Measurements from ENCODE around the gene CLDN2. TPM values are rescaled to one million over a fixed set of nuclear protein-coding genes. Genes with fewer than 3 reads are reported as not detected.

Gene CLDN2
- total RNA-seq, 1 donor from 2014 or later, result not detected

DNA sequence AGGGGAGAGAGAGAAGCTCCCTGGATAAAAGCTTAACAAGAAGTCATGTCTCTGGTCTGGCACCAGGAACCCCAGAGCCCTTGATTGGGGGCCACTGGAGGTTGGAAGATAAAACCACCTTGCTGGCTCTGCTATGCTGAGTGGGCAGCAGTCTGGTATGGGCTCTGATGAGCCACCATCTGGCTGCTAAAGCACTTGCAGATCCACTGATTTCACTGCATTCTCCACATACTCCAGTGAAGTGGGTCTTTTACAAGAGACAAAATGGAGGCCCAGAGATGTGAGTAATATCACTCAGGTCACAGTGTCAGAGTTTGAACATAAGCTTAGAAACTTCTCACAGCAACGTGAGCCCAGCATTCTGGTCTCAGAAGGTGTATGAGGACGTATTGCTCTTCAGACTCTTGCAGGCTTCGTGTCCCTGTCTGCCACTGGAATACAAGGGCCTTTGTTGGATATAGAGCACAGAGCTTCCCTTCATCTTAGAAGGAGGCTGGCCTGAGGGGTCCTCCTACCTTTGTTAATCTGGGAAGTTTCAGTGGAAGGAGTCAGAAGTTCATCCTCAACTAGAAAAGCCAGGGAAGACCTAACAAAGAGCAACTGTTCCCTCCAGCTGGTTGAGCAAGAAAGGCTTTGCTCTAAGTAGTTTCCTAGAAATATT lies 11.8 kb downstream of the CLDN2 start:
- no peaks in the 10 kb centered on the region for H3K9me3 ChIP-seq
- no peaks in the 10 kb centered on the region for H3K27me3 ChIP-seq
- no peak for DNase-seq (ENCODE audit: extremely low spot score in 2 of 2)
- no peaks in the 10 kb centered on the region for H3K36me3 ChIP-seq
- intact Hi-C loops (cut with DNase I), result no loop called here
- H3K4me1 ChIP-seq, result no peaks in the 10 kb centered on the region
- H3K4me3 ChIP-seq, result no peak overlapping the region
- no peak for TF ChIP-seq POLR2AphosphoS5 (IDR thresholded peaks at IDR 0.05; ENCODE audit: insufficient read depth in 1 of 2, low read depth in 1 of 2)
- TF ChIP-seq, protein P1, sequence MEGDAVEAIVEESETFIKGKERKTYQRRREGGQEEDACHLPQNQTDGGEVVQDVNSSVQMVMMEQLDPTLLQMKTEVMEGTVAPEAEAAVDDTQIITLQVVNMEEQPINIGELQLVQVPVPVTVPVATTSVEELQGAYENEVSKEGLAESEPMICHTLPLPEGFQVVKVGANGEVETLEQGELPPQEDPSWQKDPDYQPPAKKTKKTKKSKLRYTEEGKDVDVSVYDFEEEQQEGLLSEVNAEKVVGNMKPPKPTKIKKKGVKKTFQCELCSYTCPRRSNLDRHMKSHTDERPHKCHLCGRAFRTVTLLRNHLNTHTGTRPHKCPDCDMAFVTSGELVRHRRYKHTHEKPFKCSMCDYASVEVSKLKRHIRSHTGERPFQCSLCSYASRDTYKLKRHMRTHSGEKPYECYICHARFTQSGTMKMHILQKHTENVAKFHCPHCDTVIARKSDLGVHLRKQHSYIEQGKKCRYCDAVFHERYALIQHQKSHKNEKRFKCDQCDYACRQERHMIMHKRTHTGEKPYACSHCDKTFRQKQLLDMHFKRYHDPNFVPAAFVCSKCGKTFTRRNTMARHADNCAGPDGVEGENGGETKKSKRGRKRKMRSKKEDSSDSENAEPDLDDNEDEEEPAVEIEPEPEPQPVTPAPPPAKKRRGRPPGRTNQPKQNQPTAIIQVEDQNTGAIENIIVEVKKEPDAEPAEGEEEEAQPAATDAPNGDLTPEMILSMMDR (IDR thresholded peaks at IDR 0.05), result no peak
- no peak for TF ChIP-seq POLR2A (IDR thresholded peaks at IDR 0.05)
- no peak overlapping the region for H3K27ac ChIP-seq

DNA sequence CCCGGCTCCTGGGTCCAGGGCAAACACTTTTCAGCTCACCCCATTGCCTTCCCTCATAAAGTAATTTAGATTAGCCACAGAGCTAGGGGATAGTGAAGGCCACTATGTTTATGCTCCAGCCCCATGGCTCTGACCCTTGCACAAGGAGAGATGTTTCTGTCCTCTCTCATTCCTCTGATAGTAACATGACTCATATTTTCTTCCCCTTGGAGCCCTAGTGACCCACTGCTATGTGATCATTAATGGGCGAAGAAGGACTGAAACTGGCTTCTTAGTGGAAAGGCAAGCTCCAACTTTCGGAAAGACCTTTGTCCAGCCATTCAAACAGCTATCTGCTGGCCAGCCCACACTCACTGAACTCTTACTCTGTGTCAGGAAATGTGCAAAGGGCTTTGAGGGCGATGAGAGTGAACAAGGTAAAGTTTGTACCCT lies 12.3 kb downstream of the CLDN2 start:
- H3K36me3 ChIP-seq, result no peaks in the 10 kb centered on the region
- TF ChIP-seq POLR2A (IDR thresholded peaks at IDR 0.05) (no peak), POLR2AphosphoS5 (IDR thresholded peaks at IDR 0.05; ENCODE audit: insufficient read depth in 1 of 2, low read depth in 1 of 2) (no peak)
- TF ChIP-seq, protein P1 (IDR thresholded peaks at IDR 0.05), result no peak
- intact Hi-C loops (cut with DNase I), result no loop called here
- no peaks in the 10 kb centered on the region for H3K9me3 ChIP-seq
- no peak overlapping the region for H3K4me3 ChIP-seq
- DNase-seq (ENCODE audit: extremely low spot score in 2 of 2), result no peak
- no peaks in the 10 kb centered on the region for H3K4me1 ChIP-seq
- no peaks in the 10 kb centered on the region for H3K27me3 ChIP-seq
- H3K27ac ChIP-seq, result no peak overlapping the region

DNA sequence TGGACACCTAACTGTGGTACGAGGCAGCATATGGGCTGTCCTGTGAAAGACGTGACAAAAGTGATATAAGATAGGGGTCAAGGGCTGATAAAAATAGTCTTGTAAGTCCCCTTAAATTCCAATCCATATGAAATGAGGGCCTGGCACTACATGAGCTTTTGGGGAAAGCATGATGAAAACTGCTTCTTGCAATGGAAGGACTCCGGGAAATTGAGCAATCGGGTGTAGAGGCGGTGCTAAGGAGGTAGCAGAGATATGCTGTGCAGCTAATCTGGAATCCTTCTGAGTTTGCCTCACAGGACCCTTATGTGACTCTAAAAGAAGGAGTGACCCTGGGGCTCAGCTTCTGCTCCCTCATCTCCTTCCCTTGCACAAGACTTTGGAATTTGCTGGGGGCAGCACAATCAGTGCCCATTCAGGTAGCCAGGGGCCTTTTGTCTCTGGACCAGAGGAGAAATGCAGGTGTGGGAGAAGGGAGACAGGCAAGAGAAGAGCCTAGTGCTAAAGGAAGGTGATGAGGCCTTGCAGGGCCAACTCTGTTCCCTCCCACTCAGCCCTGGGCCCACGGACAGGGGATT lies 12.8 kb downstream of the CLDN2 start:
- intact Hi-C loops (cut with DNase I), result no loop called here
- Histone ChIP-seq H3K9me3 (no peaks in the 10 kb centered on the region), H3K36me3 (no peaks in the 10 kb centered on the region), H3K4me1 (no peaks in the 10 kb centered on the region), H3K4me3 (no peak overlapping the region), H3K27ac (no peak overlapping the region), H3K27me3 (no peaks in the 10 kb centered on the region)
- no peak for DNase-seq (ENCODE audit: extremely low spot score in 2 of 2)
- TF ChIP-seq, protein P1 (IDR thresholded peaks at IDR 0.05), result no peak
- no peak for TF ChIP-seq POLR2A (IDR thresholded peaks at IDR 0.05)
- TF ChIP-seq POLR2AphosphoS5 (IDR thresholded peaks at IDR 0.05; ENCODE audit: insufficient read depth in 1 of 2, low read depth in 1 of 2), result no peak

DNA sequence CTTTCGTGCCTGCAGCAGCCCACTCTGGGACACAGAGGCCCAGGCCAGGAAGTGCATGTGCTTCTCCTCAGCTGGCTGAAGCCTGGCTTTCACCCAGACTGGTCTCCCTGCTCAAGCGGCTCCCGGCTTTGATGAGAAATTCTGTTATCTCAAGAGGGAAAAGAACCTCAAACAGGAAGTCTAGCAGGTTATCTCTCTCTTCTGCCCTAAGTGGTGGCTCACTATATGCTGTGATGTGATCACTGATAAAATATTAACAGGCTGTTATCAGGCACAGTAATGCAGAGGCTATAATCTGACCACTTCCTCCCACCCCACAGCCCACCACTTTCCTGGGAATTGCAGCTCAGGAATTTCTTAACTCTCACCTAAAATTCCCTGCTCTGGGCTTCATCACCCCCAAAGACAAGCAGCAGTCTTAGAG lies 13.3 kb downstream of the CLDN2 start:
- no peak for DNase-seq (ENCODE audit: extremely low spot score in 2 of 2)
- H3K9me3 ChIP-seq, result no peaks in the 10 kb centered on the region
- H3K4me1 ChIP-seq, result no peaks in the 10 kb centered on the region
- intact Hi-C loops (cut with DNase I), result no loop called here
- no peaks in the 10 kb centered on the region for H3K27me3 ChIP-seq
- no peak overlapping the region for H3K4me3 ChIP-seq
- TF ChIP-seq POLR2A (IDR thresholded peaks at IDR 0.05) (no peak), POLR2AphosphoS5 (IDR thresholded peaks at IDR 0.05; ENCODE audit: insufficient read depth in 1 of 2, low read depth in 1 of 2) (no peak)
- TF ChIP-seq, protein P1 (IDR thresholded peaks at IDR 0.05), result no peak
- no peaks in the 10 kb centered on the region for H3K36me3 ChIP-seq
- H3K27ac ChIP-seq, result no peak overlapping the region

DNA sequence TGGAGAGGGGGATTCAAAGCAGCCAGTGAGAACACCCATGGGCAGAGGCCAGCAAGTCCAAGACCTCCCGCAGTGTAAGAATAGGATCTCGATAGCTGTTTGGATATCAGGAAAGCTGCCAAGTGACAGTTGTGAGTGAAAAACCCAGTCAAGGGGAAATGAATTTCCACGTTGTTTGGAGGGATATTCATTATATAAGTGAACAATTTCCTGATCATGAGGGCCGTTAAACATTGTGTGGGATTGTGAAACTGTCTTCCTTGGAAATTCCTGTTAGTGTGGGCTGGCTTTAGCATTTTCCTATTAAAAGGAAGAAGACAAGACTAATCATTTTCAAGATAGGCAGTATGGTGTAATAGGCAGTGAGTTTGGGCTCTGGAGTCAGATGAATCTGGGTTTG lies 15.0 kb downstream of the CLDN2 start:
- TF ChIP-seq, protein P1 (IDR thresholded peaks at IDR 0.05), result no peak
- TF ChIP-seq POLR2A (IDR thresholded peaks at IDR 0.05) (no peak), POLR2AphosphoS5 (IDR thresholded peaks at IDR 0.05; ENCODE audit: insufficient read depth in 1 of 2, low read depth in 1 of 2) (no peak)
- DNase-seq (ENCODE audit: extremely low spot score in 2 of 2), result no peak
- H3K4me3 ChIP-seq, result no peak overlapping the region
- no peaks in the 10 kb centered on the region for H3K4me1 ChIP-seq
- no peaks in the 10 kb centered on the region for H3K9me3 ChIP-seq
- H3K27me3 ChIP-seq, result no peaks in the 10 kb centered on the region
- intact Hi-C loops (cut with DNase I), result no loop called here
- H3K36me3 ChIP-seq, result peaks cover 0 to 4% of the 10 kb centered on the region in 2 donors
- no peak overlapping the region for H3K27ac ChIP-seq
